Measurements from ENCODE around the gene THAP12.
"Not testable (repeated sequence)": the region's sequence is repeated elsewhere in the genome, so short reads cannot be mapped to it uniquely, and the experiment has no call there.

THAP12 gene

GRCh38 chr11:76380977-76381719, at the start of gene THAP12, which contains the start of gene GVQW3:
Gene THAP12, minus strand, starts transcription at chr11:76381132. Its CDS starts 296 bp downstream, at chr11:76380836.
Gene GVQW3, plus strand, starts transcription at chr11:76381323. Its CDS starts 506 bp downstream, at chr11:76381829.
- FAIRE-seq: no peak

GRCh38 chr11:76426660-76427059, 45.7 kb upstream of the THAP12 start:
- no peak for FAIRE-seq

GRCh38 chr11:76424891-76425290, 44.0 kb upstream of the THAP12 start:
- no peak for FAIRE-seq

GRCh38 chr11:76424379-76424778, 43.4 kb upstream of the THAP12 start:
- no peak for FAIRE-seq

GRCh38 chr11:76419896-76420295, 39.0 kb upstream of the THAP12 start:
- no peak for FAIRE-seq

- FAIRE-seq: no peak
Observed at GRCh38 chr11:76415073-76415472, 34.1 kb upstream of the THAP12 start.

GRCh38 chr11:76410851-76411357, 30.0 kb upstream of the THAP12 start:
- FAIRE-seq: no peak

GRCh38 chr11:76408171-76408965, 27.4 kb upstream of the THAP12 start:
- no peak for FAIRE-seq

- no peak for FAIRE-seq
Observed at GRCh38 chr11:76406359-76406758, 25.4 kb upstream of the THAP12 start.

- not testable (repeated sequence) for FAIRE-seq
Observed at GRCh38 chr11:76401484-76401883, 20.6 kb upstream of the THAP12 start.

GRCh38 chr11:76400967-76401366, 20.0 kb upstream of the THAP12 start:
- no peak for FAIRE-seq

- FAIRE-seq: no peak
Observed at GRCh38 chr11:76397383-76397782, 16.5 kb upstream of the THAP12 start.

GRCh38 chr11:76395296-76395695, 14.4 kb upstream of the THAP12 start:
- FAIRE-seq: no peak

GRCh38 chr11:76394411-76394810, 13.5 kb upstream of the THAP12 start:
- no peak for FAIRE-seq

- no peak for FAIRE-seq
Observed at GRCh38 chr11:76392870-76393269, 11.9 kb upstream of the THAP12 start.

- FAIRE-seq: no peak
Observed at GRCh38 chr11:76391811-76392475, 11.0 kb upstream of the THAP12 start.

GRCh38 chr11:76391021-76391420, 10.1 kb upstream of the THAP12 start:
- FAIRE-seq: no peak

- no peak for FAIRE-seq
Observed at GRCh38 chr11:76388408-76388807, 7.5 kb upstream of the THAP12 start.

GRCh38 chr11:76385903-76386302, 5.0 kb upstream of the THAP12 start:
- no peak for FAIRE-seq

- no peak for FAIRE-seq
Observed at GRCh38 chr11:76382209-76382608, 1.3 kb upstream of the THAP12 start.

GRCh38 chr11:76380159-76380976, 564 bp downstream of the THAP12 start:
- FAIRE-seq: no peak

- FAIRE-seq: no peak
Observed at GRCh38 chr11:76379807-76380158, 1.1 kb downstream of the THAP12 start.

All from TTC549 (cell line).